H9 (cell line): ENCODE data around the gene SLC39A8. TPM values are rescaled to one million over a fixed set of nuclear protein-coding genes. Genes with fewer than 3 reads are reported as not detected.
"Not testable (repeated sequence)": the region's sequence is repeated elsewhere in the genome, so short reads cannot be mapped to it uniquely, and the experiment has no call there.

Experiments
- DNase-seq: peaks from one replicate; pipeline ENCODE4 v3.0.0-alpha.2; 2017
- H2AFZ ChIP-seq: one replicate; pipeline ENCODE4 v1.6.1; 2013; ENCODE audit warnings: mild to moderate bottlenecking, low read length, control low read depth, moderate library complexity
- H2AK5ac ChIP-seq: 2 replicates; pipeline ENCODE4 v1.6.1; 2013; ENCODE audit warnings: low read length, control low read depth, mixed read lengths; ENCODE audit not compliant: insufficient read length
- H2BK120ac ChIP-seq: one replicate; pipeline ENCODE4 v1.6.1; 2013; ENCODE audit warnings: low read depth, mild to moderate bottlenecking, low read length, control low read depth, inconsistent platforms; ENCODE audit not compliant: poor library complexity, severe bottlenecking
- H2BK12ac ChIP-seq: 2 replicates; pipeline ENCODE4 v1.6.1; 2013; ENCODE audit warnings: low read length, control low read depth, mixed read lengths, low read depth; ENCODE audit not compliant: insufficient read length
- H2BK15ac ChIP-seq: 2 replicates; pipeline ENCODE4 v1.6.1; 2013; ENCODE audit warnings: low read depth, low read length, control low read depth
- H2BK20ac ChIP-seq: one replicate; pipeline ENCODE4 v1.6.1; 2013; ENCODE audit warnings: low read depth, mild to moderate bottlenecking, low read length, control low read depth, inconsistent platforms; ENCODE audit not compliant: poor library complexity, severe bottlenecking
- H2BK5ac ChIP-seq: 2 replicates; pipeline ENCODE4 v1.6.1; 2013; ENCODE audit warnings: low read length, control low read depth, mixed read lengths; ENCODE audit not compliant: insufficient read length
- H3K14ac ChIP-seq: 2 replicates; pipeline ENCODE4 v1.6.1; 2013; ENCODE audit warnings: low read length, control low read depth; ENCODE audit not compliant: insufficient read depth
- H3K18ac ChIP-seq: 2 replicates; pipeline ENCODE4 v1.6.1; 2013; ENCODE audit warnings: low read depth, mild to moderate bottlenecking, mixed read lengths, low read length, control low read depth; ENCODE audit not compliant: insufficient read length
- H3K23ac ChIP-seq: 2 replicates; pipeline ENCODE4 v1.6.1; 2013; ENCODE audit warnings: low read length, control low read depth, mixed read lengths, low read depth; ENCODE audit not compliant: insufficient read length
- H3K23me2 ChIP-seq: 2 replicates; pipeline ENCODE4 v1.6.1; 2013; ENCODE audit warnings: low read depth, mild to moderate bottlenecking, mixed read lengths, low read length, control low read depth; ENCODE audit not compliant: insufficient read length, poor library complexity, severe bottlenecking
- H3K27ac ChIP-seq: 2 replicates; pipeline ENCODE4 v1.5.1; 2013; ENCODE audit warnings: low read length, control low read depth, mixed read lengths, low read depth; ENCODE audit not compliant: insufficient read length
- H3K27me3 ChIP-seq: 2 replicates; pipeline ENCODE4 v1.6.1; 2013; ENCODE audit warnings: low read length, control low read depth, inconsistent platforms; ENCODE audit not compliant: insufficient read depth
- H3K4ac ChIP-seq: 2 replicates; pipeline ENCODE4 v1.6.1; 2013; ENCODE audit warnings: low read depth, mild to moderate bottlenecking, control low read depth, inconsistent platforms, low read length, moderate library complexity
- H3K4me1 ChIP-seq: 2 replicates; pipeline ENCODE4 v1.6.1; 2013; ENCODE audit warnings: low read length, control low read depth, inconsistent platforms; ENCODE audit not compliant: insufficient read depth
- H3K4me2 ChIP-seq: 2 replicates; pipeline ENCODE4 v1.6.1; 2013; ENCODE audit warnings: low read length, control low read depth, mixed read lengths; ENCODE audit not compliant: insufficient read length, insufficient read depth
- H3K56ac ChIP-seq: 2 replicates; pipeline ENCODE4 v1.6.1; 2013; ENCODE audit warnings: low read depth, mild to moderate bottlenecking, mixed read lengths, low read length, control low read depth; ENCODE audit not compliant: insufficient read length
- H3K79me1 ChIP-seq: 2 replicates; pipeline ENCODE4 v1.6.1; 2013; ENCODE audit warnings: low read depth, mild to moderate bottlenecking, moderate library complexity, low read length, control low read depth, inconsistent platforms; ENCODE audit not compliant: insufficient read depth, poor library complexity, severe bottlenecking
- H3K79me2 ChIP-seq: 2 replicates; pipeline ENCODE4 v1.6.1; 2013; ENCODE audit warnings: low read length, control low read depth, inconsistent platforms; ENCODE audit not compliant: insufficient read depth
- H3K9ac ChIP-seq: 2 replicates; pipeline ENCODE4 v1.6.1; 2013; ENCODE audit warnings: low read length, control low read depth, mixed read lengths; ENCODE audit not compliant: insufficient read length; ENCODE audit errors: extremely low read depth
- H3K9me3 ChIP-seq: one replicate; pipeline ENCODE4 v1.6.1; 2013; ENCODE audit warnings: low read depth, low read length, inconsistent platforms; ENCODE audit not compliant: control insufficient read depth
- H3T11ph ChIP-seq: one replicate; pipeline ENCODE4 v1.6.1; 2013; ENCODE audit warnings: mild to moderate bottlenecking, low read length, control low read depth, inconsistent platforms
- H4K20me1 ChIP-seq: one replicate; pipeline ENCODE4 v1.6.1; 2013; ENCODE audit not compliant: control insufficient read depth, insufficient read length, insufficient read depth
- H4K5ac ChIP-seq: 2 replicates; pipeline ENCODE4 v1.6.1; 2013; ENCODE audit warnings: low read depth, mild to moderate bottlenecking, mixed read lengths, low read length, control low read depth; ENCODE audit not compliant: insufficient read length
- H4K8ac ChIP-seq: replicated peaks from 2 replicates; pipeline ENCODE4 v1.6.1; 2013; ENCODE audit warnings: low read length, control low read depth, mixed read lengths, low read depth; ENCODE audit not compliant: insufficient read length
- H4K91ac ChIP-seq: 2 replicates; pipeline ENCODE4 v1.6.1; 2013; ENCODE audit warnings: low read depth, mild to moderate bottlenecking, moderate library complexity, mixed read lengths, low read length, control low read depth; ENCODE audit not compliant: insufficient read length
- H3K27ac Mint-ChIP-seq, 3 experiments: 2 replicates in 2 of 3; 3 replicates in 1 of 3; pipeline ENCODE4 v1.8.0; 2020 to 2021; ENCODE audit warnings: mixed read lengths in 3 of 3, mild to moderate bottlenecking in 1 of 3, moderate library complexity in 1 of 3
- H3K27me3 Mint-ChIP-seq: 2 replicates; pipeline ENCODE4 v1.8.0; 2021; ENCODE audit warnings: low read depth, mild to moderate bottlenecking, moderate library complexity, mixed read lengths
- H3K36me3 Mint-ChIP-seq, 3 experiments: 2 replicates in 2 of 3; 3 replicates in 1 of 3; pipeline ENCODE4 v1.8.0; 2020 to 2021; ENCODE audit warnings: low read depth in 3 of 3, mixed read lengths in 3 of 3; ENCODE audit not compliant: insufficient read depth in 1 of 3
- H3K4me1 Mint-ChIP-seq, 2 experiments: 2 replicates each; pipeline ENCODE4 v1.8.0; 2020; ENCODE audit warnings: mixed read lengths in 2 of 2
- H3K4me3 Mint-ChIP-seq, 2 experiments: 2 replicates in 1 of 2; 3 replicates in 1 of 2; pipeline ENCODE4 v1.8.0; 2020 to 2021; ENCODE audit warnings: mild to moderate bottlenecking in 2 of 2, mixed read lengths in 2 of 2, moderate library complexity in 1 of 2
- H3K9me3 Mint-ChIP-seq, 2 experiments: 2 replicates in 1 of 2; 3 replicates in 1 of 2; pipeline ENCODE4 v1.8.0; 2020; ENCODE audit warnings: mild to moderate bottlenecking in 2 of 2, mixed read lengths in 2 of 2, moderate library complexity in 1 of 2
- WGBS: extraction: QIAGEN DNeasy Blood & Tissue Kit; methylation state at CpG from one replicate; pipeline ENCODE4 v1.1.7; 2013; ENCODE audit warnings: missing lambda C conversion rate, low lambda C conversion rate, mixed read lengths; ENCODE audit not compliant: insufficient read length; ENCODE audit errors: extremely low coverage; 5-methylcytosine and 5-hydroxymethylcytosine counted together
- total RNA-seq: library from RNA; stranded (reverse); gene quantifications from 2 replicates; pipeline ENCODE4 v1.2.1, GENCODE V29; 2021
- TF ChIP-seq, protein P1 (sequence below): fragments of 200-600 bp; sonication (generic); conservative IDR thresholded peaks from 3 replicates; pipeline ENCODE4 v1.8.0; 2021; ENCODE audit warnings: antibody characterized with exemption, mild to moderate bottlenecking

The SLC39A8 gene
- total RNA-seq, 1 experiment from 2014 or later: 11.0 TPM

- Histone ChIP-seq H4K5ac (no peak overlapping the region), H4K91ac (no peak overlapping the region), H2AFZ (no peak overlapping the region), H3K9ac (no peak overlapping the region), H3K27me3 (no peaks in the 10 kb centered on the region), H2BK120ac (no peak overlapping the region), H3K18ac (no peak overlapping the region), H2BK20ac (no peak overlapping the region), H3K4ac (no peak overlapping the region), H3K27ac (no peak overlapping the region), H3T11ph (no peak overlapping the region), H3K4me1 (no peaks in the 10 kb centered on the region; the same call in 1 of the 2 replicates), H3K79me1 (no peaks in the 10 kb centered on the region), H3K56ac (no peak overlapping the region), H2AK5ac (no peak overlapping the region), H4K8ac (no peak overlapping the region), H3K4me2 (no peak overlapping the region), H3K79me2 (no peaks in the 10 kb centered on the region), H2BK5ac (no peak overlapping the region), H3K14ac (no peak overlapping the region), H3K9me3 (no peaks in the 10 kb centered on the region), H3K23me2 (no peaks in the 10 kb centered on the region), H2BK15ac (no peak overlapping the region), H3K23ac (no peak overlapping the region), H4K20me1 (no peaks in the 10 kb centered on the region), H2BK12ac (no peak overlapping the region)
- no peaks in the 10 kb centered on the region for H3K9me3 Mint-ChIP-seq
- no peaks in the 10 kb centered on the region for H3K36me3 Mint-ChIP-seq
- no peaks in the 10 kb centered on the region for H3K4me1 Mint-ChIP-seq
- H3K27ac Mint-ChIP-seq: no peak overlapping the region
- DNase-seq: no peak
- no peaks in the 10 kb centered on the region for H3K27me3 Mint-ChIP-seq
- TF ChIP-seq, protein P1, sequence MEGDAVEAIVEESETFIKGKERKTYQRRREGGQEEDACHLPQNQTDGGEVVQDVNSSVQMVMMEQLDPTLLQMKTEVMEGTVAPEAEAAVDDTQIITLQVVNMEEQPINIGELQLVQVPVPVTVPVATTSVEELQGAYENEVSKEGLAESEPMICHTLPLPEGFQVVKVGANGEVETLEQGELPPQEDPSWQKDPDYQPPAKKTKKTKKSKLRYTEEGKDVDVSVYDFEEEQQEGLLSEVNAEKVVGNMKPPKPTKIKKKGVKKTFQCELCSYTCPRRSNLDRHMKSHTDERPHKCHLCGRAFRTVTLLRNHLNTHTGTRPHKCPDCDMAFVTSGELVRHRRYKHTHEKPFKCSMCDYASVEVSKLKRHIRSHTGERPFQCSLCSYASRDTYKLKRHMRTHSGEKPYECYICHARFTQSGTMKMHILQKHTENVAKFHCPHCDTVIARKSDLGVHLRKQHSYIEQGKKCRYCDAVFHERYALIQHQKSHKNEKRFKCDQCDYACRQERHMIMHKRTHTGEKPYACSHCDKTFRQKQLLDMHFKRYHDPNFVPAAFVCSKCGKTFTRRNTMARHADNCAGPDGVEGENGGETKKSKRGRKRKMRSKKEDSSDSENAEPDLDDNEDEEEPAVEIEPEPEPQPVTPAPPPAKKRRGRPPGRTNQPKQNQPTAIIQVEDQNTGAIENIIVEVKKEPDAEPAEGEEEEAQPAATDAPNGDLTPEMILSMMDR: no peak
- no peak overlapping the region for H3K4me3 Mint-ChIP-seq
- no CpG with 5 or more reads among the region's 3 CpGs for WGBS
These were observed 12.8 kb upstream of the SLC39A8 start for GRCh38 chr4:102358128-102358527.

DNA sequence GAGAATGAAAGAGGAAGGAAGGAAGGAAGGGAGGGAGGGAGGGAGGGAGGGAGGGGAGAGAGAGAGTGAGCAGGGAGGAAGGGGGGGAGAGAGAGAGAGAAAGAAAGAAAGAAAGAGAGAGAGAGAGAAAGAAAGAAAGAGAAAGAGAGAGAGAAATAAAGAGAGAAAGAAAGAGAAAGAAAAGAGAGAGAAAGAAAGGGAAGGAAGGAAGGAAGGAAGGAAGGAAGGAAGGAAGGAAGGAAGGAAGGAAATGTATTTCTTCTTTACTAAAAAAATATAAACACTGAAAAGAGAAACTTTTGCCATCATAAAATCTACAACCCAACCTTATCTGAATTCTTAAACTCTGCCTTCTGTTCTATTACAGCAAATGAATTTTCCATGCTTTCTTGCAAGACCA lies 12.4 kb upstream of the SLC39A8 start:
- not testable (repeated sequence) for H3K23ac ChIP-seq, H4K8ac ChIP-seq, H2BK20ac ChIP-seq, H3K36me3 Mint-ChIP-seq, H3K4me3 Mint-ChIP-seq, H3K4me1 Mint-ChIP-seq, H4K91ac ChIP-seq, H2BK15ac ChIP-seq, H3K27me3 ChIP-seq, H3K56ac ChIP-seq, H2BK5ac ChIP-seq, H4K5ac ChIP-seq, H3K79me1 ChIP-seq, H3K4me1 ChIP-seq, H2AK5ac ChIP-seq, H3T11ph ChIP-seq, H2BK120ac ChIP-seq, H2BK12ac ChIP-seq, H3K9ac ChIP-seq, H3K27me3 Mint-ChIP-seq, H3K27ac ChIP-seq, DNase-seq, H3K9me3 ChIP-seq, H2AFZ ChIP-seq, H3K9me3 Mint-ChIP-seq, H3K23me2 ChIP-seq, H3K4ac ChIP-seq, H3K79me2 ChIP-seq, H3K18ac ChIP-seq, H3K14ac ChIP-seq, H3K4me2 ChIP-seq, H4K20me1 ChIP-seq, H3K27ac Mint-ChIP-seq
